ENCODE measurements around the gene DYNLT1. TPM values are rescaled to one million over a fixed set of nuclear protein-coding genes. Genes with fewer than 3 reads are reported as not detected.

DYNLT1 gene
- total RNA-seq, 1 experiment from 2014 or later, result 105 TPM

- TF ChIP-seq CTCF (conservative IDR thresholded peaks at IDR 0.05), result no peak
- Histone ChIP-seq H4K91ac (ENCODE audit: insufficient read length, low read depth, low read length) (no peak overlapping the region), H3K79me1 (ENCODE audit: insufficient read depth, low read depth, low read length, poor library complexity, severe bottlenecking) (no peaks in the 10 kb centered on the region), H4K8ac (replicated peaks; ENCODE audit: insufficient read length, low read depth, low read length) (no peak overlapping the region), H3K27me3 (ENCODE audit: insufficient read depth, low read length) (no peaks in the 10 kb centered on the region), H3K18ac (ENCODE audit: insufficient read length, low read depth, low read length) (no peak overlapping the region), H3K27ac (ENCODE audit: insufficient read length, low read depth, low read length) (no peak overlapping the region), H3T11ph (ENCODE audit: low read length) (no peak overlapping the region), H3K9ac (ENCODE audit: extremely low read depth, insufficient read length, low read length) (no peak overlapping the region), H3K14ac (ENCODE audit: insufficient read depth, low read length) (no peak overlapping the region), H4K5ac (ENCODE audit: insufficient read length, low read depth, low read length) (no peak overlapping the region), H3K79me2 (ENCODE audit: insufficient read depth, low read length) (no peaks in the 10 kb centered on the region), H3K9me3 (ENCODE audit: control insufficient read depth, low read depth, low read length) (no peaks in the 10 kb centered on the region), H2AFZ (ENCODE audit: low read length) (no peak overlapping the region), H2BK20ac (ENCODE audit: low read depth, low read length, poor library complexity, severe bottlenecking) (no peak overlapping the region), H3K4me2 (ENCODE audit: insufficient read depth, insufficient read length, low read length) (no peak overlapping the region), H3K4ac (ENCODE audit: low read depth, low read length) (no peak overlapping the region), H2BK120ac (ENCODE audit: low read depth, low read length, poor library complexity, severe bottlenecking) (no peak overlapping the region), H2BK5ac (ENCODE audit: insufficient read length, low read length) (no peak overlapping the region), H2BK15ac (ENCODE audit: low read depth, low read length) (no peak overlapping the region), H3K23ac (ENCODE audit: insufficient read length, low read depth, low read length) (no peak overlapping the region), H3K56ac (ENCODE audit: insufficient read length, low read depth, low read length) (no peak overlapping the region), H2BK12ac (ENCODE audit: insufficient read length, low read depth, low read length) (no peak overlapping the region), H4K20me1 (ENCODE audit: control insufficient read depth, insufficient read depth, insufficient read length) (peaks cover 2% of the 10 kb centered on the region), H3K4me1 (ENCODE audit: insufficient read depth, low read length) (no peaks in the 10 kb centered on the region), H2AK5ac (ENCODE audit: insufficient read length, low read length) (no peak overlapping the region), H3K23me2 (ENCODE audit: insufficient read length, low read depth, low read length, poor library complexity, severe bottlenecking) (no peaks in the 10 kb centered on the region)
- Mint-ChIP-seq H3K27ac (peak overlapping the region in 1 of 3 experiments; percentile 22; a peak in 2 of 7 replicates), H3K27me3 (ENCODE audit: low read depth) (peaks cover 3% of the 10 kb centered on the region), H3K36me3 (ENCODE audit: insufficient read depth in 1 of 3, low read depth in 3 of 3) (no peaks in the 10 kb centered on the region), H3K4me3 (no peak overlapping the region), H3K9me3 (no peaks in the 10 kb centered on the region), H3K4me1 (peaks cover 32 to 33% of the 10 kb centered on the region in 2 experiments)
- no peak for DNase-seq
- WGBS (ENCODE audit: extremely low coverage, insufficient read length, low lambda C conversion rate), result no CpG with 5 or more reads among the region's 22 CpGs
Measured at GRCh38 chr6:158655569-158656450, 11.3 kb upstream of the DYNLT1 start.
